ENCODE results near the gene TEX52.
"Not testable (repeated sequence)": the region's sequence is repeated elsewhere in the genome, so short reads cannot be mapped to it uniquely, and the experiment has no call there.

The TEX52 gene

GRCh38 chr12:2877047-2877952 lies 20.5 kb upstream of the TEX52 start, which contains the start of the genes FOXM1 and RHNO1:
TSS of gene FOXM1 (minus strand) at chr12:2877174. CDS start at chr12:2874478, 2,696 bp downstream.
TSS of gene RHNO1 (plus strand) at chr12:2877223. CDS start at chr12:2885367, 8,144 bp downstream.
- Histone ChIP-seq H3K4me3 (ENCODE audit: low read depth in 1 of 2, low read length in 2 of 2) (peak within 1 kb of the TSS; percentile 36 to 87), H3K79me2 (ENCODE audit: insufficient read depth, low read length) (peaks cover 100% of the 10 kb centered on the region), H4K20me1 (ENCODE audit: insufficient read depth, low read length) (peaks cover 39% of the 10 kb centered on the region), H3K9me3 (ENCODE audit: insufficient read depth, low read length, severe bottlenecking) (no peaks in the 10 kb centered on the region), H3K36me3 (ENCODE audit: insufficient read depth, low read length) (peaks cover 56% of the 10 kb centered on the region), H3K9ac (ENCODE audit: low read depth, low read length) (peak within 1 kb of the TSS; percentile 99), H3K27ac (ENCODE audit: low read length) (peak within 1 kb of the TSS; percentile 89), H3K27me3 (ENCODE audit: insufficient read depth, low read length, poor library complexity) (no peaks in the 10 kb centered on the region), H2AFZ (ENCODE audit: low read depth, low read length) (peak within 1 kb of the TSS; percentile 80), H3K4me1 (ENCODE audit: insufficient read depth, low read length) (peaks cover 59% of the 10 kb centered on the region), H3K4me2 (ENCODE audit: insufficient read depth, low read length) (peak within 1 kb of the TSS; percentile 88)
- peak; percentile 83 for ATAC-seq (ENCODE audit: insufficient read depth, low read depth)
- TF ChIP-seq EZH2 (IDR thresholded peaks at IDR 0.05; ENCODE audit: borderline replicate concordance, low read depth, low read length, severe bottlenecking) (no peak), CTCF (IDR thresholded peaks at IDR 0.05; ENCODE audit: borderline replicate concordance, extremely low read depth, low read length, poor library complexity, severe bottlenecking) (no peak)
- DNase-seq: peak; percentile 90

- H3K27ac ChIP-seq (ENCODE audit: low read length): peak overlapping the region; percentile 89
- ATAC-seq (ENCODE audit: insufficient read depth, low read depth): peak; percentile 69
- peak overlapping the region; percentile 99 for H3K9ac ChIP-seq (ENCODE audit: low read depth, low read length)
- no peaks in the 10 kb centered on the region for H3K9me3 ChIP-seq (ENCODE audit: insufficient read depth, low read length, severe bottlenecking)
- peak overlapping the region; percentile 36 to 87 for H3K4me3 ChIP-seq (ENCODE audit: low read depth in 1 of 2, low read length in 2 of 2)
- H3K4me1 ChIP-seq (ENCODE audit: insufficient read depth, low read length): peaks cover 64% of the 10 kb centered on the region
- H4K20me1 ChIP-seq (ENCODE audit: insufficient read depth, low read length): peaks cover 42% of the 10 kb centered on the region
- H2AFZ ChIP-seq (ENCODE audit: low read depth, low read length): peak overlapping the region; percentile 80
- no peaks in the 10 kb centered on the region for H3K27me3 ChIP-seq (ENCODE audit: insufficient read depth, low read length, poor library complexity)
- H3K36me3 ChIP-seq (ENCODE audit: insufficient read depth, low read length): peaks cover 64% of the 10 kb centered on the region
- H3K79me2 ChIP-seq (ENCODE audit: insufficient read depth, low read length): peaks cover 100% of the 10 kb centered on the region
- peak; percentile 57 for DNase-seq
- TF ChIP-seq EZH2 (IDR thresholded peaks at IDR 0.05; ENCODE audit: borderline replicate concordance, low read depth, low read length, severe bottlenecking): no peak
- H3K4me2 ChIP-seq (ENCODE audit: insufficient read depth, low read length): peak overlapping the region; percentile 66
These were observed 19.7 kb upstream of the TEX52 start for GRCh38 chr12:2876431-2877046.

GRCh38 chr12:2868986-2869632 lies 12.3 kb upstream of the TEX52 start:
- DNase-seq; H3K9ac ChIP-seq (ENCODE audit: low read depth, low read length); H3K27ac ChIP-seq (ENCODE audit: low read length); H3K4me2 ChIP-seq (ENCODE audit: insufficient read depth, low read length); ATAC-seq (ENCODE audit: insufficient read depth, low read depth); H3K9me3 ChIP-seq (ENCODE audit: insufficient read depth, low read length, severe bottlenecking); H3K27me3 ChIP-seq (ENCODE audit: insufficient read depth, low read length, poor library complexity); H3K4me3 ChIP-seq (ENCODE audit: low read depth in 1 of 2, low read length in 2 of 2); H2AFZ ChIP-seq (ENCODE audit: low read depth, low read length): not testable (repeated sequence)
- peaks cover 39% of the 10 kb centered on the region for H4K20me1 ChIP-seq (ENCODE audit: insufficient read depth, low read length)
- peaks cover 48% of the 10 kb centered on the region for H3K79me2 ChIP-seq (ENCODE audit: insufficient read depth, low read length)
- H3K36me3 ChIP-seq (ENCODE audit: insufficient read depth, low read length): peaks cover 96% of the 10 kb centered on the region
- H3K4me1 ChIP-seq (ENCODE audit: insufficient read depth, low read length): peaks cover 16% of the 10 kb centered on the region

- ATAC-seq (ENCODE audit: insufficient read depth, low read depth): no peak
- H3K27ac ChIP-seq (ENCODE audit: low read length): no peak overlapping the region
- peaks cover 89% of the 10 kb centered on the region for H3K36me3 ChIP-seq (ENCODE audit: insufficient read depth, low read length)
These were observed 7.4 kb upstream of the TEX52 start for GRCh38 chr12:2864198-2864597.

GRCh38 chr12:2863402-2863801 lies 6.6 kb upstream of the TEX52 start:
- not testable (repeated sequence) for DNase-seq; H3K9me3 ChIP-seq (ENCODE audit: insufficient read depth, low read length, severe bottlenecking); ATAC-seq (ENCODE audit: insufficient read depth, low read depth); H2AFZ ChIP-seq (ENCODE audit: low read depth, low read length); H3K4me1 ChIP-seq (ENCODE audit: insufficient read depth, low read length); H3K27me3 ChIP-seq (ENCODE audit: insufficient read depth, low read length, poor library complexity); H3K4me3 ChIP-seq (ENCODE audit: low read depth in 1 of 2, low read length in 2 of 2); H3K4me2 ChIP-seq (ENCODE audit: insufficient read depth, low read length); H3K27ac ChIP-seq (ENCODE audit: low read length); H3K79me2 ChIP-seq (ENCODE audit: insufficient read depth, low read length); H3K9ac ChIP-seq (ENCODE audit: low read depth, low read length)
- Histone ChIP-seq H4K20me1 (ENCODE audit: insufficient read depth, low read length) (peaks cover 22% of the 10 kb centered on the region), H3K36me3 (ENCODE audit: insufficient read depth, low read length) (peaks cover 89% of the 10 kb centered on the region)

More at GRCh38 chr12:2864198-2864597, 7.4 kb upstream of the TEX52 start:
- no peak overlapping the region for H3K4me3 ChIP-seq (ENCODE audit: low read depth in 1 of 2, low read length in 2 of 2)
- H3K9me3 ChIP-seq (ENCODE audit: insufficient read depth, low read length, severe bottlenecking): no peaks in the 10 kb centered on the region
- peaks cover 23% of the 10 kb centered on the region for H4K20me1 ChIP-seq (ENCODE audit: insufficient read depth, low read length)
- TF ChIP-seq CTCF (IDR thresholded peaks at IDR 0.05; ENCODE audit: borderline replicate concordance, extremely low read depth, low read length, poor library complexity, severe bottlenecking) (no peak), EZH2 (IDR thresholded peaks at IDR 0.05; ENCODE audit: borderline replicate concordance, low read depth, low read length, severe bottlenecking) (no peak)
- no peaks in the 10 kb centered on the region for H3K4me1 ChIP-seq (ENCODE audit: insufficient read depth, low read length)
- no peak for DNase-seq
- no peaks in the 10 kb centered on the region for H3K27me3 ChIP-seq (ENCODE audit: insufficient read depth, low read length, poor library complexity)
- H3K4me2 ChIP-seq (ENCODE audit: insufficient read depth, low read length): no peak overlapping the region
- no peak overlapping the region for H3K9ac ChIP-seq (ENCODE audit: low read depth, low read length)
- H3K79me2 ChIP-seq (ENCODE audit: insufficient read depth, low read length): peaks cover 4% of the 10 kb centered on the region
- H2AFZ ChIP-seq (ENCODE audit: low read depth, low read length): no peak overlapping the region

Measured in DND-41 (cell line).